ENCODE results near the gene CKB.

Gene CKB

DNA sequence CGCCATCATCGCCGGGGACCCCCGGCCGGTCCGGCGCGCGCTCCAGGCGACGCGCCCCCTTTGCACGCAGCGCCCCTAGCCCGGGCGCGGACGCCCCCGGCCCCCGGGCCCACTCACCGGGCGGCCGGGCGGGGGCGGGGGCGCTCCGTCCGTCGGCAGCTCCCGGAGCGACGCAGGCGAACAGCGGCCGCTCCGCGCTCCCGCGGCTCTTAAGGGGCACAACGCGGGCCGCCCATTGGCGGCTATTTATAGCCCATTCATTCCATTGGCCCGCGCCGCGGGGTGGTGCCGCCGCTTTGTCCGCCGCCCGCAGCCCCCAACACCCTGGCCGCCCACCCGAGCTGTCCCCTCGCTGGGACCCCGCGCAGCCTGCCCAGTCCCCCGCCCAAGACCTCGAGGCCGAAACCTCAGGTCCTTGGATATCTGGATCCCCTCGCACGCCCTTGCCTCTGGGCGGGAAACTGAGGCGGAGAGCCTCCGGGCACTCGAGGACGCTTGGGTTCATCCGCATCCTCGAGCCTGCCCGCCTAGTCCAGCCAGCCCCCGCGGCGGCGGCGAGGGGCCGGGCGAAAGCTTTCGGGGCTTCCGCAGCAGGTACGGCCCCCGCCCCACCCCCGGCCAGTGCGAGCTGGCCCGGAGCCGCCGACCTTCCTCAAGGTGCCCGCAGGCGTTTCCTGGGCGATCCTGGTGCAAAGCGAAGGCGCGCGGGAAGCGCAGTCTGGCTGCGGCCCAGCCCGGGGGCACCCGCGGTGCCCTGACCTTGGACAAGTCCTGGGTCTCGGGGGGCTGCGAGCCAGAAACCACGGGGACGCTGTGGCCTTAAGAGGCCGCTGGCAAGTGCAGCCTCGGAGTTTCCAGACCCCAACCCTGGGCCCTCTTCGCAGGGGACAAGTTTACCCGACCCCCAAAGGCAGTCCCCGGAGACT is at the start of gene CKB:
Gene CKB, minus strand, starts transcription at position 182 of the 926 bp plus-strand sequence. CDS start 337 bp downstream, outside the sequence.
- peak; percentile 95 for DNase-seq

DNA sequence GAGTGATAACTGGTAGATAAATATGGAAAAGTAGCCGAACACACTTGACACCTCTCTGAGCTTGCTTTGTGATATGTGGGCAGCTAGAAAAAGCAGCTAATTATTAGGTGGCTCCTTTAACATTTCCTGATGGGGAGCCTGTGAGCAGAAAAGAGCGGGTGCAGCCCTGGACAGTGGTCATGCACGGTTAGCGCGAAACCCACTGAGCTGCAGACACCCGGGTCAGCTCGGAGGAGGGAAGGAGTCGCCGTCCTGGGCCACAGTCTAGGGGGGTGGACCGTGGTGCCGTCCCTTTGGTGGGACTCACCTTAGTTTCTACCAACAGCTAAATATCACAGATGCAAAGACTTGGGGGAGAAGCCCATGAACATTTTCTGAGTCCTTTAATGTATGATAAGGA is 46.8 kb upstream of the CKB start:
- DNase-seq: no peak

DNA sequence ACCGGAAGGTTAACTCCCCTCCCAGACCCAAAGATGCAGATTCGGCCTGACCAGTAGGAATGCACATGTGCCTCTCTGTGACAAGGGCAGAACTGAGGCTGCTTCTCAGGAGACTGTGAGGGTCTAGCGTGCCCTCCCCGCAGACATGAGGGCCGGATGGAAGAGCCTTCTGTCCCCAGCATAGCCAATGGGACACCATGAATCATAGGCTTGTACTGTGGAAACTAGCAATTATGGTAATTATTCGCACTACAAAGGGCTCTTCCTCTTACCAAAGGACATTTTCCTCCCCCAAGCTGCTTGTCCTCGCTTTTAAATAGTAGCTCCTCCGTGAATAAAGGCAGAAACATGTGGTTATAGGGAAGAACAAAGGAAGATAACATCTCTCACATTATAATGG is 46.3 kb upstream of the CKB start:
- DNase-seq: no peak

DNA sequence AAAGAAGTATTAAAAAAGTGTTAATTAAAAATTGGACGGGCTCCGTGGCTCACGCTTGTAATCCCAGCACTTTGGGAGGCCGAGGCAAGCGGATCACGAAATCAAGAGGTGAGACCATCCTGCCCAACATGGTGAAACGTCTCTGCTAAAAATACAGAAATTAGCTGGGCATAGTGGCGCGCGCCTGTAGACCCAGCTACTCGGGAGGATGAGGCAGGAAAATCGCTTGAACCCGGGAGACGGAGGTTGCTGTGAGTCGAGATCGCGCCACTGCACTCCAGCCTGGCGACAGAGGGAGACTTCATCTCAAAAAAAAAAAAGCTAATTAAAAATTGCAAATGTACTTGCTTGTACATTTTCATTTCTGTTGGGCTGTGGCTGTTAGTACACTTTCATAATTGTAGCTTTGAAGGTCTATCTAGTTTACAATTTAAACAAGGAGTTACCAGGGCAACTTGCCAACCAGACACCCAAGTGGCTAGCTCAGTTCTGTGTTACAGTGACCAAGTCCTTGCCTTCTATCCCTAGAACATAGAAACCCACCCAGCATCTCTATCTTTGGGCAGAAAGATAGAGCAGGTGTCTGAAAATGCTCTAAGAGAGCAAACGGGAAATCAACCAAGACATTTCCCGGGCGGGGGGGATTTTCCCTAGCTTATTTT is 41.3 kb upstream of the CKB start:
- peak; percentile 1 for DNase-seq

DNA sequence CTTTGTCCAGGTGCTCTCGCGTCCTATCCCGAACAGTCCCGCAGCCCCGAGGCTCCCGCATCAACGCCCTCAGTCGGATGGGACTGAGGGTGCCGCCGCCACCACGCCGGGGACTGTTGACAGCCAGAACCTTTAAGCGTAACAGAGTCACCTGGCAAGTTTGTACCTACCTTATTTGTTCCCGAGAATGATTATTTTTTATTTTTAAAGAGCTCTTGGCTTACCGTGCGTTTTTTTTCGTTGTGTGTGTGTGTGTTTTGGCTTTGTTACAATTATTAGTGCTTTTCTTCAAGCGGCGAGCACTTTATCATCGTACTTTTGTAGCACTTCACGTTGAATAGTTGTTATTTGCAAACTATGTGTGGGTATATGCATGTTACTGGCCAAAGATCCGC is 40.6 kb upstream of the CKB start:
- DNase-seq: no peak

DNA sequence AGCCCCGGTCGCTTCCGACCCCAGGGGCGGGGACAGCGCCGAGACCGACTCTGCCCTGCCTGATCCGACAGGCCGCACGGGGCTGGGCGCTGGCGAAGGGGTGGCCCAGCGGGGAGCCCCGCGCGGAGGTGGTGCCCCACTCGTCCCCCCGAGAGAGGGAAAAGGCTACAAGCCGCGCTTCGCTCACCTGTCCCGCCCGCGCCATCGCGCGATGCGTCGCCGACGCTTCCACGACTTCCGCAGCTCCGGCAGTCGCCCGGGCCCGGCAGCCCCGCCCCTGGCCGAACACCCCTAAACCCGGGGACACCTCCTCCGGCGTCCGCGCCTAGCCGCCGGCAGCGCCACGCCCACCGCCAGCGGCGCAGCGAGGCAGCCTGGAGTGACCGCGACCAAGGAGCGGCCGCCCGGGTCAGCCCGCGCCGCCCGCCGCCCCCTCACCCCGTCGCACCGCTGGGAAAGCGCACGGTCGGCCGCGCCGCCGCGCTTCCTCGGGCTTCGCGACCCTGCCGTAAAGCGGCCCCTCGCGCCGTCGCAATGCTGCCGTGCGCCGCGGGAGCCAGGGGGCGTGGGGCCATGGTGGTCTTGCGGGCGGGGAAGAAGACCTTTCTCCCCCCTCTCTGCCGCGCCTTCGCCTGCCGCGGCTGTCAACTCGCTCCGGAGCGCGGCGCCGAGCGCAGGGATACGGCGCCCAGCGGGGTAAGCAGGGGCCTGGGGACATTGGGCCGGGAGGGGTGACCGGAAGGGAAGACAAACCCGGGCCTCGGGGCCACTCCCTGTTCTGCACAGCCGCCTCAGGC is 40.0 kb upstream of the CKB start, which contains the start of the genes BAG5 and COA8:
Gene BAG5, minus strand, starts transcription at position 229 of the 797 bp plus-strand sequence. CDS start 1,493 bp downstream, outside the sequence.
Gene COA8, plus strand, starts transcription at position 532 of the 797 bp plus-strand sequence. Its CDS starts 42 bp downstream, at position 574.
- DNase-seq: peak; percentile 94

DNA sequence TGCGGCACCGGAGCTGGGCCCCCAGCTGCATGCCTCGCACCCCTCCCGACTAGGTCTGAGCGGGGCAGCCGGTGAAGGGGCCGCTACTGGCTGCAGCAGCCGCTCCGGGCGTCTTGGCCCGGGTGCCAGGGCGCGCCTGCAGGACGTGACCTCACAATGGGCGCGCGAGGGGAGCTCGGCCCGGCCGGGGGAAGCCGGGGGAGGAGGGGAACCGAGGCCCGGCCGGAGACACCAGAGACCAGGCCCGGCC is 39.5 kb upstream of the CKB start:
- no peak for DNase-seq

DNA sequence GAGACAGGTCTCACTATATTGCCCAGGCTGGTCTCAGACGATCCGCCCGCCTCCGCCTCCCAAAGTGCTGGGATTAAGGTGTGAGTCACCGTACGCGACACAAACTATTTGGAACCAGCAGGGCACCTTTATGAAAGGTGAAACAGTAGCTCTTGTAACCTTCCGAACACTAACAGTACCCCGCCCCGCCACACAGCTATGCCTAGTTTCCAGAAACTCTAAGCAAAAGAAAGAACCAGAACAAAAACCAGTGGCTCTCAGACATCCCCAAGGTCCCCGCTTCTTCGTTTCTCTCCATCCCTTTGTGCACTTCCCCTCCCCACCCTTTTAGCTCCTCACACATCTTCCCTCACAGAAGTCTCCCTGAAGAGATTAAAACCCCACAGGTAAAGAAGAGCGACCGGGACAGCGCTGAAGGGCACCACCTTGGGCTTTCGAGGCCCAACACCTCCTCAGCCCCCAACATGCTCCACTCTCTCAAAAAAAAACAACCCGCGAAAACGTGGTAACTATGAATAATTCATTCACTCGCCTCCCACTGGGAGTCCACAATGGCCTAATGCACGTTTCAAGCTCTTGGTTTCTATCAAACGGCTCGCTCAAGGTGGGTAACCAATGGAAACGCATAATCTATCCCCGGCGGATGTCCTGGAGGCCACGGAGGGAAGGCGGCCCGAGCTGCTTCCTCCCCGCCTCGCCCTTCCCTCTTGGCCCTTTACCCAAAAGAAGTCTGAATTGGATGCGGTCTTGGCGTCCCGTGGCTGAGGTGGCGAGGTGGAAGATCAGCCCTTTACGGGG is 39.0 kb upstream of the CKB start:
- peak; percentile 80 for DNase-seq

DNA sequence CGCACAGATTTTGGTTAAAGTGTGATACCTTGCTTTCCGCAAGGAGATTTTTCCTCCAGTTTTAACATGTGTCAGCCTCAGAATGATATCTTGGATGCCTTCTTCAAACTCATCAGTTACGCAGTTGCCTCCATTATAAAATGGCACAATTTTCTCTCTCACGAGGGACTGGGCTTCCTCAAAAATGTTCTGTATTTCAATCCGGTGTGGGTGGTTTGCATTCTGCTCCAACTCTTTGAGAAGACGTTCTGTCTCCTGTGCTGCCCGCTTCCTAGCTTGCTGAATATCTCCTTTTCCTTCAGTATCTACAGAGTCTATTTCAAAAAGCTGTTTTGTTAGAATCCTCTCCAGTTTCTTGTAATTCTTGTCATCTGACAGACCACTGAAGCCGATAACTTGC is 38.1 kb upstream of the CKB start:
- DNase-seq: peak; percentile 0

DNA sequence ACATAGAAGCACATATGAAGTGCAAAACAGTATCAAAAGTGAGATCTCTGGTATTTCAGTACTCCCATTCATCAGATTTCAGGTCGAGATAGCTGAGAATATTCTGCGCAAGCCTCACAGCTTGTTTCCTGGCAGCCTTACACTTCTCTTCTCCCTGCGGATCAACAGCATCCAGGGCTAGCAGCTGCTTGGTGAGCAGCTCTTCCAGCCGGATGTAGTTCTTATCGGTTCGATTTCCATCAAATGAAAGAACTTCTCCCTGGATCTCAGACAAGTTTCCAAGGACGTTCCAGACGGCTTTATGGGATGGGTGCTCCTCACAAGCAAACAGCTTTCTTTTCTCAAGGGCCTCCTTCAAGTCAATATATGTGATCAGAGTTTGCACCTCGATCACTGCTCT is 37.1 kb upstream of the CKB start:
- no peak for DNase-seq

DNA sequence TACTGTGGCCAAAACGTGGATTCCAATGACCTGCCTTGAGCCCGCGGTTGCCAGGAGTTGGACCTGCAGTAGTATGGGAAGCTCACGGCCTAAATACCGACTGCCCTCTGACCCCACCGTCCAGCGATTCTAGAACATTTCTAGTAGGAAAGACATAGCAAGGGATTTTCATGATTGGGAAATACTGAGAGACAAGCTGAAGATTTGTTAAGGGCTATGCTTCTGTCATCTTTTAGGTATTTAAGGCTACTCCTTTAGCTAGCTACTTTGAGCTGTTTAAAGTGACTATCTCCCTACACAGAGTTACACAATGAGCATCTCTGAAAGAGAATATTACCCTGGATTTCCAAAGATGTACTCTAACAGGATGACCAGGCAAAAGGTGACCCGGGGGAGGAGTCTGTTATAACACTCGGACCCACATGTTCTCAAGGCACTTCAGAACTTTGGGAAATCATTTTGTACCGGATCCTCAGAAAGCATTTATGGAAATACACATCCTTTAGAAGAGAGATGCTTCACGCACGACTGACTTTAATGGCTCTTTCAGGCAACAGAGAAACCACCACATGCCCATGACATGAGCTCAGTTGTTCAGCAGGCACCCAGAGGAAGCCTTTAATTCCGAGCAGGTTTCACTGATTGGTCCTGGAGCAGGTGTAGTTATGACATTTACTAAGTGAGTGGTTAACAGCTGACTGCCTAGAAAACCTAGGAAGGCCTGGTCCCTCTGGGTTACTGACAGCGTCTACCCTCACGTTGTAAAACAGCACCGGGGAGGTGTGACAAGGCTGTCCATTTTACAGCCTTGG is 35.6 kb upstream of the CKB start:
- peak; percentile 54 for DNase-seq

DNA sequence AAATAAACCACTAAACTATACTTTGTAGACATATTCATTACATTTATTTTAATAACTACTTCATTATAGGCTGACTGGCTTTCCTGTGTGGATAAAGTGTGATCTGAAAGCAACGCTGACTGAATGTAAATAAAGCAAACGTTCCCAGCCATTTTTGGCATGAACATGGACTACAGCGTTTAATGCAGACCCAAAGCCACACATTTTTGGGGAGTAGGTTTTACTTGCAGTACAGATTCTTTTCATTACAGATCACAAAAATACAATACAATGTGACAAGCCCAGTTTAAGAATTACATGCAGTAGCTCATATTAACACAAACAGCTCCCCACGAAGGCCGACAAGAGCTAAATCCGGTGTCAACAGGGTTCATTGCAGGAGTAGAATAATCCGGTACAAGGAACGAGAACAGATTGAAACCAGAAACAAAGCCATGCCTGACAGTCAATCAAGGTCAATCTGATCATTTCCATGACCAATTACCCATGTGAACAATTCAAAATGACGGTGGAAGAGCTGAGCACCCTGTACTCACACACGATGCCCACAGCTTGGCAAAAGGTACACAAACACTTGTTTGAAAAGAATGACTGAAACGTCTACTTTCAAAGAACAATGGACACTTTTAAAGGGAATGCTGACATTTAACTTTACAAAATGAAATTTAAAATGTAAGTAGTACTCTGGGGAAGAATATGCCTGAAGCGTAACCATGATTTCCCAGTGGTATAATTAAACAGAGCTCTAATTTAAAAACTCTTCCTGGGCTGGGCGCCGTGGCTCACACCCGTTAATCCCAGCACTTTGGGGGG is 34.5 kb upstream of the CKB start:
- peak; percentile 72 for DNase-seq

DNA sequence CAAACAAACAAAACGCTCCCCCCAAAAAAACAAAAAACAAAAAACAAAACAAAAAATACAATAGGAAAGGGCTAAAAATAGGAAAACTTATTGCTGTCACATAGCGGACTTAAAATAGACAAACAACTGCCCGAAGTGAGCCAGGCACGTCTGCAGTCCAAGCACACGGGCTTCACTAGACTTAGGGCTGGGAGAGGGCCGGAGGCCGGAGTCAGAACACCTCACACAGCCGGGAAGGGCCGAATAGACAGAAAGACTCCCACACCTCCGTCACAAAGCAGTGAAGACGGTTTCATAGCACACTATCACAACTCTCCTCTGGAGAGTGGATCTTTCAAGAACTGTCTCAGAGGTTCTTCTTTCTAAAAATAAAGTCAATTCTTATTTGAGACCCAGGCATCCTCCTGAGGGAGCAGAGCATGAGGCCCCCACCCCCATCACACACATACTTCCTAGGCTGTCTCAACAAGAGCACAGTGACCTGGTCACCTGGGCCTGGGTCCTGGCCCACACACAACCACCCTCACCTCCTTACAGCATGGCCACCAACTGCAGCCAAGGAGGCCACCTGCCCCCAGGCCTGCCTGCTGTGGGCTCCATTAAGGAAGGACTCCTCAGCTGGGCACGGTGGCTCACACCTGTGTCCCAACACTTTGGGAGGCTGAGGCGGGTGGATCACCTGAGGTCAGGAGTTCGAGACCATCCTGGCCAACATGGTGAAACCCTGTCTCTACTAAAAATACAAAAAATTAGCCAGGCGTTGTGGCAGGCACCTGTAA is 33.1 kb upstream of the CKB start:
- no peak for DNase-seq

DNA sequence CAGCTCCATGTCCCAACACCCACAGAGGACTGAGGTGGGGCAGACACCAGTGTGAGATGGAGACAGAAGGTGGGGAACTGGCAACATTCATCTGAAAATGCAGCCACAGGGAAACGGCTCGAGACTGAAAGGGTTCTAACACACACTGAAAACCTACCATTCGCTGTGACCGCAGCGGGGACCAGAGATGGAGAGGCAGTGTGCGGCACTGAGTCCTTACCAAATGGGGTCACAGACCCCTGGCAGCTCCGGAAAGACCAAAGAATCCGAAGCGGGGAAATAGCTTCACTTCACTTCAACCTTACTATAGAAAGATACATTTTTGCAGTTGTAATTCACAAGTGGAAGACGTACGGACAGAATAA is 30.2 kb upstream of the CKB start:
- no peak for DNase-seq

DNA sequence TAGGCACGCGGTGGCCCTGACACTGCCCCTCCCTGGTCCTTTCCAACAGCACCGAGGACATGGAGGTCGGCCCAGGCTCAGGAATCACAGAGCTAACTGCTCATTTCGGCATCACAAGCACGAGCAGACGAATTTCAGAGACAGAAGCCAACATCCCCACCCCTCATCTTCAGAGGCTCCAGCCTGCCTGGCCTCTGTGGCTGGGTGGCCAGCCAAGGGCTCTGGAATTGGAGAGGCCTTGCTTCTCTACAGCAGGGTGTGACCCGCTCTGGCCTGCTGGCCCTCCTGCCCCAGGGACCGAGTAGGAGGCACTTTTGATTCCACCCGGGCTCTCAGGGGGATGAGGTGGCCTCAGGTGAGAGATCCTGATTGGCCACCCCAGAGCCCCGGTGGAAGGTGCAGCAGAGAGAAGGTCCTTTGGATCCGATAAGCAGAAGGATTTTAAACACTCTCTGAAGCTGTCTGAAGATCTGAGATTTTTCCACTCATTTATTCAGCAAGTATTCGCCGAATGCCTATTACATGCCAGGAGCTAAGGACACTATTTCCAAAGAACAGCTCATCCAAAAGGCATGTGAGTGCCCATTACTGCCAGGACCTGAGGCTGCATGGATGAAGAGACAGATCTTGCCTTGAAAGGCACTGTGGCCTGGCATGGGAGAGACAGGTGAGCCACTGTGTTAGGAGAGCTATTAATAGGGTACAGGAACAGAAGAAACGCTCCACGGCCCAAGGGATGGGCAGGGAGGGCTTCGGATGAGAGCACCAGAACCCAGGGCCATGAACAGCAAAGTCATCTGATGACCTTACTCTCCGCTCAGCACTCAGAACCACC is 29.6 kb upstream of the CKB start:
- no peak for DNase-seq

DNA sequence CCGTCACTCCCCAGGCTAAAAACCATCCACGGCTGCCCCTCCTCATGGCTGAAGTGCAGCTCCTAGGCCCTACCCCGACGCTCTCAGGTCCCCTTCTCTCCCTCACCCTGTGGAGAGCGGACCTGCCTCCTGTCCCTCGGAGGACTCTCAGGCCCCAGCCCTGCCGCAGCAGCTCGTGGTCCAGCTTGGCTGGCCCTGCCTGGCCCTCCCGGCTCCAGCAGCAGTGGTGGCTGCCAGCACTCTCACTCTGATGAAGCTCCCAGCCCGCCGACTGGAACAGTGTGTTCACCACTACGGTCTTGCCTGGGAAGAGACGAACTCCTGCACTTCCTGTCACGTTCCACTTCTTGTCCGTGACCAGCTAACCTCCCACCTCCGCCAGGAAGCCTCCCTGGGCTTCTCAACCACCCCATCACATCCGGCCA is 28.7 kb upstream of the CKB start:
- no peak for DNase-seq

DNA sequence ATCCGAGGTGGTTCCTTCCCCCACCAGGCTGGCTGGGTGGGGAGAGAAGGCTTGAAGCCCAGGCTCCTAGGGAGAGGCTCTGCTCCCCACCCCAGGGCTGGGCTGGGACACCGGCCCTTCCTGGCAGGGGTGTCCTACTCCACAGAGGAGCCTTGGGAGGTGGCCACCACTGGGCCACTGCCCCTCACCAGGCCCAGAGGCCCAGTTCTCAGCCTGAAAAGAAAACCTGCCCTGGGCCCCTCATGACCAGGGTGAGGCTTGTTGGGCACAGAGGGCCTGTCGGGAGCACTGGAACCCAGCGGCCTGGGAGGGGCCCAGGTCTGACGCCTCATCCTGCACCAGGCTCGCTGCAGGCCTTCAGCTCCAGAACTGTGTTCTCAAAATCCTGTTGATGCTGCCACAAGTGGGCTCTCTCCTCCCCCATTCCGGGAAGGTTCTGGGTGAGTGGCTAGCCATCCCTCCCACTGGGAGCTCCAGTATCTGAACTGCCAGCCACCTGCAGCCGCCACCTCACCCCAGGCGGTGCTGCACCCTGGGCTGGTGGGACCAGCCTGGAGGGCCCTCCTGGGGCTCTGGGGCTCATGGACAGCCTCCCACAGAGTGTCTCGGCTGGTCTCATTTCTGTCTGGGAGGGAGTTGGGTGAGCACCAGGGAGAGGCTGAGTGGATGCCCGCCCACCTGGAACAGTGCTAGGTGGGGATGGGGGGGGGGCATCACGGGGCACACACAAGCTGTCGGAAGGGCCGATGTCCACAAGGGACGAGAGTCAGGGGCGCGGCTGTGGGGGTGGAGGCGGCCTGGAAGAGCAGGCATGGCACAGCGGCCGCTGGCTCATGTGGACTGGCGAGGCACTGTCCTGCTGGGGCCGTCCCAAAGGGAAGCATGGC is 28.1 kb upstream of the CKB start:
- no peak for DNase-seq

Measured in eye (tissue), 1 donor.